Skin epidermis (tissue), 12 donors: Measurements from ENCODE around the gene AGPAT3.

Experiments
- H3K27ac ChIP-seq, 21 experiments: fragments of 200-600 bp; sonication (generic) in 11 of 21; one replicate each; pipeline ENCODE4 v1.5.0; 2020; ENCODE audit warnings: mild to moderate bottlenecking in 3 of 21, inconsistent platforms in 2 of 21, moderate library complexity in 2 of 21
- H3K4me3 ChIP-seq, 7 experiments: fragments of 200-600 bp; sonication (generic) in 2 of 7; one replicate each; pipeline ENCODE4 v1.5.0; 2020; ENCODE audit warnings: inconsistent platforms in 2 of 7, mild to moderate bottlenecking in 2 of 7, moderate library complexity in 1 of 7

Gene AGPAT3

DNA sequence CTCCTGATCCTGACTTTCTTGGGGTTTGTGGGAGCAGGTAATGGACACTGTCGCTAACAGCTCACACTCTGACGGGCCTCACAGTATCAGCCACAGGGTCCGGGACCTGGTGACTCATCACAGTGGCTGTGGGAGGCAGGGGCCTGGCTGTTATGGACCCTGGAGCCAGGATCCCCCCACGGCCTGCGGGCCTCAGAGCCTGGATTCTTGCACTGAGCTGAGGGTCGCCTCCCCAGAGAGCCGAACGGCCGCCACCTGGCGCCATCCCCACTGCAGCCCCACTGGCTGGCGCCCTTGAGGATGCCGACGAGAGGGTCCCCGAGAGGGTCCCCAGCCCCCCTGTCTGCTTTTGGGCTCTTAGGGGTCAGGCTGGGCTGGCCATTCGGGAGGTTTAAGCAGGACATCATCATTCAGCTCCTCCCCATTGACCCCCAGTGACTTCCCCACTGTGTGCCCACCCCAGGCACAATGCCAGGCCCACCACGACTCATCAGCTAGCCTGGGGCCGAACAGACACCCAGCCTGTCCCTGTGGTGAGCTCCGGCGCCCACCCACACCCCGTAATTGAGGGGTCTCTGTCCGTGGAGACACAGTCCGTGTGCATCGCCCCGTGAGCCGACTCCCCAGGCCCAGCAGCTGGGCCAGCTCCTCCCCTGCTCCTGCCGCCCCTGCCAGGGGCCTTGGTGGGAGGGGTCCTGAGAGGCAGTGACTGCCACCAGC lies 116.3 kb downstream of the AGPAT3 start:
- Histone ChIP-seq H3K4me3 (no peak overlapping the region), H3K27ac (no peak overlapping the region)

- Histone ChIP-seq H3K27ac (no peak overlapping the region), H3K4me3 (no peak overlapping the region)
Measured at GRCh38 chr21:43981871-43982210, 116.8 kb downstream of the AGPAT3 start.

DNA sequence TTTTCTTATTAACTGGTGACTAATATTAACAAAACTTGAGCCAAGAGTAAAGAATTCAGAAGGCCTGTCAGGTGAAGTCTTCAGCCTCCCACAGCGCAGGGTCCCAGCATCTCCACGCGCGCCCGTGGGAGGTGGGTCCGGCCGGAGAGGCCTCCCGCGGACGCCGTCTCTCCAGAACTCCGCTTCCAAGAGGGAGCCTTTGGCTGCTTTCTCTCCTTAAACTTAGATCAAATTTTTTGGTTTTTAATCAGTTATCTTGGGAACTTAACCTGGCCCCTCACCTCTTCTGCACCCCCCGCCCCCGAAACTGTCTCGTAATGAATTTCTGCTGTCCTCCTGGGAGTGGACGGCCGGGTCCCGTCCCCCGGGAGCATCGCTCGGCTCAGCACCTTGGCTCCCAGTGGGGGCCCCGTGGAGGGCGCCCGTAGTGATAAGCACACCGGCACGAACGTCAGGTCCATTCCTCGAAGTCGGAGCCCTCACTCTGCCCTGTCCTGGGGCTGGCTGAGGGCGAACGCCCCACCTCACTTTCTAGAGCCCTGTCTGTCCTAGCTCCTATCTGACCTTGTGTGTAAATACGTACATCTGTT lies 117.6 kb downstream of the AGPAT3 start:
- no peak overlapping the region for H3K4me3 ChIP-seq
- H3K27ac ChIP-seq: no peak overlapping the region

DNA sequence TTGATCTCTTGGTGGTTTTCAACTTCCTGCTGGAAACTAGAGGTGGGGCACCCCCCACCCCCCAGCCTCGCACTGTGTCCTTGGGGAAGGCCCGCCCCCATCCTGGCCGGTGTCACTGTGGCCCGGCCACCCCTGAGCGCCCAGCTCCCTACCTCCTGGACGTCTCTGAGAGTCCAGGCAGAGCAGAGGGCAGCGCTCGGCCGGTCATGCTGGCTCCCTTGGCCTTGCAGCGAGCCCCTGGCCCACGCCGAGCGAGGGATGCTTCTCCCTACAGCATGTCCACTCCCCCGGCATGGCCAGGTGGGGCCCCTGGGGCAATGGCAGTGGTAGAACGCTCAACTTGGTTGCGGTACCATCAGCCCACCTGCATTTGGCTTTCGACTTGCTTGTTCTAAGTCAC lies 118.4 kb downstream of the AGPAT3 start:
- no peak overlapping the region for H3K4me3 ChIP-seq
- no peak overlapping the region for H3K27ac ChIP-seq

GRCh38 chr21:43983860-43984420 lies 118.9 kb downstream of the AGPAT3 start:
- no peak overlapping the region for H3K4me3 ChIP-seq

GRCh38 chr21:43984905-43985689 lies 120.1 kb downstream of the AGPAT3 start:
- Histone ChIP-seq H3K4me3 (no peak overlapping the region), H3K27ac (no peak overlapping the region)

More at GRCh38 chr21:43983860-43984420, 118.9 kb downstream of the AGPAT3 start:
- no peak overlapping the region for H3K27ac ChIP-seq

DNA sequence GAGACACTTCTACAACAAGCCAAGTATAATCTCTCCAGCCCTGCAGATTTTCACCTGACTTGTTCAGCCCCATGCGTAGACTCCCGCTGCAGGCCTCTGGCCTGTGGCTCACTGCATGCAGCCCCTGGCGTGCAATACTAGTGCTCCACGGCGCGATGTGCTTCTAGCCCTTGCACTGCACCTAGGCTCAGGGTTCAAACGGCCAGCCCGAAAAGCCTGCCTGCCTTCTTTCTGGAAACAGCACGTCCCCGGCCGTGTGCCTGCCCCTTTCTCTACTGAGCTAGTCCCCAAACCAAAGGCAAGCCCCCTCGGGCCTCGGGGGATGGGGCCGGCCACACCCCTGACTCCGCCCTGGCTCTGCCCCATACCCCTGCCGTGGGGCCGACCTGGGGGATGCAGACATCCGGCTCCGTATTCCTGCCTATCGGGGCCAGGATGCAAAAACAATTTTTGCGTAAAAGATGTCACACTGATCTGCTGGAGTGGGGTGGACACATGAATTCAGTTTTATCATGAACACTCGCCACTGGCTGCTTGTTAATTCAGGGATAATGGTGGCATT lies 120.7 kb downstream of the AGPAT3 start:
- no peak overlapping the region for H3K4me3 ChIP-seq
- H3K27ac ChIP-seq: no peak overlapping the region

DNA sequence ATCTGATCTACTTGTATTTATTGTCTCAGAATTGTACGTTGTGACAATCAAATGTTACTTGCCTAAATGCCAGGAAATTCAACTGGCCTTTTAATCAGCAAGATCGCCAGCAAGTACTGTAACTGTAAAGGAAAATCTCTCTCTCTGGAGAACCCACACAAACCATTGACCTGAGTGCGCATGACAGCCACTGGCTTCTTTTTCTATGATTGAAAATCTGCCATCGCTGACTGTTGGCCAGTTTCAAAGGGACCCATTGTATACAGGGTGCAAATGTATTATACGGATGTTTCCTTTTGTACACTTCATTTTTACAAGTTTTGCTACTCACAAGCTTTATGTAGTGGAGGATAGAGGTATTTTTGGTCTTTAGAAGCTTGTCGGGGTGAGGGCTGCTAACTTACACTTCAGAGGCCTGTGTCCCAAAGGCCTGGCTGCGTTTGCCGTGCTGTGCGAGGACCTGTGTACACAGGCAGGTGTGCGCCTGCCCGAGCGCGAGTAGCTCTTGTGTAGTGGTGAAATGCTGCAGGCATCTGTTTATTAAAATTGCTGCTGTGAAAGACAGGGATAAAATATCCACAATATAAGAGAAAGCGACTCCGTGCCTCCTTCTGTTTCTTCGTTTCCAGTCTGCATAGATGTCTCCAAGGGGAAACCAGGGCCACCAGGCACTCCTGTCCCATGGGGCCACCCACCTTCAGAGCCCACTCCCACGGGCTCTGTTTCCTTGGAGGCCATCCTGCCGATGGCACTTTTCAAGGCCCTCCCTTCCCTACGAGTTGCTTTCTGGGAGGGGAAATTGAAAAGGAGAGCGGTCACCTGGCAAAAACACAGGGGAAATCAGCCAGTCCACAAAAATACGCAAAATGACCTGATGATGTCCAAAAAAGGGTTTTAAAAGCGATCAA lies 121.8 kb downstream of the AGPAT3 start:
- Histone ChIP-seq H3K27ac (peak overlapping the region in 4 of 21 experiments; percentile 2 to 42 (median 8)), H3K4me3 (no peak overlapping the region)

- peak overlapping the region in 1 of 21 experiments; percentile 8 for H3K27ac ChIP-seq
- H3K4me3 ChIP-seq: no peak overlapping the region
Measured at GRCh38 chr21:43987509-43987908, 122.5 kb downstream of the AGPAT3 start.

DNA sequence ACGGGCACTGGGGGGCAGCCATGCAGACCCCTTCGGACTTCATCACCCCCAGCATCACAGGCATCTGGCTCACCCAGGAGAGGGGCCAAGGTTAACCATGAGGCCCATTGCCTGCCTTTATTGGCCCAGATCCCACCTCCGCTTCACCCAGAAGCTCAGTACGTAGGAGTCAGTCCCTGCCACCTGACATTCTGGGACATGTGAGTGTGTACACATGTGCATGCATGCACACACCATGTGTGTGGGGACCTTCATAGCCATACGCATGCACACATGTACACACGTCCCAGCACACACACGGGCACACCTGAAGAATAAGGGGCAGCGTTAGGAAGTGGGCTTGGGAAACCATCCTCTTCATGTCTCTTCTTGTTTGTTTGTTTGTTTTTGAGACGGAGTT lies 123.0 kb downstream of the AGPAT3 start:
- H3K4me3 ChIP-seq: no peak overlapping the region
- H3K27ac ChIP-seq: no peak overlapping the region

DNA sequence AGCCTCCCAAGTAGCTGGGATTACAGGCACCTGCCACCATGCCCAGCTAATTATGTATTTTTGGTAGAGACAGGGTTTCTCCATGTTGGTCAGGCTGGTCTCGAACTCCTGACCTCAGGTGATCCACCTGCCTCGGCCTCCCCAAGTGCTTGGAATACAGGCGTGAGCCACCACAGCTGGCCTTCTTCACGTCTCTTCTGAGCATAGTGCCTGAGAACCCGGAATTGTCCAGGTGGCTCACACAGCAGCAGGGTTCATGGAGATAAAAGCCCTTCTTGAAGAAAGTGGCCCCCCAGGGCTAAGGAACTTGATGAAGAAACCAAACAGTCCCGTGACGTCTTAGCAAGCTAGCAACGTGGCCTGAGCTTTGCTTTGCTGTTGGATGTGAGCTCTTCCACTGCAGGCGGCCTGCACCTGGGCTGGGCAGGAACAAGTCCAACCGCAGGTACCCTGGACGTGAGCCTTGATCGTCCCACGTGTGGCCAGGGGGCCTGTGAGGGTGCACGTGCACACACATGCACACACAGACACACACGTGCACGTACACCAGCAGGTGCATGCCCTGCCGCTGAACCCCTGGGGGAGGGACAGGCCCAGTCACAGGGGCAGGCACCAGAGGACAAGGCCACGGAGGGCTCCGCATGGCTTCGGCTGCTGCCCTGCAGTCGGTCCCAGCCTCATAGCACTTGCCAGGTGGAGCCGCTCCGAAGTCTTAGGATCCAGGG lies 123.6 kb downstream of the AGPAT3 start:
- H3K27ac ChIP-seq: no peak overlapping the region
- no peak overlapping the region for H3K4me3 ChIP-seq

GRCh38 chr21:43989401-43989800 lies 124.4 kb downstream of the AGPAT3 start:
- H3K27ac ChIP-seq: no peak overlapping the region
- H3K4me3 ChIP-seq: no peak overlapping the region

DNA sequence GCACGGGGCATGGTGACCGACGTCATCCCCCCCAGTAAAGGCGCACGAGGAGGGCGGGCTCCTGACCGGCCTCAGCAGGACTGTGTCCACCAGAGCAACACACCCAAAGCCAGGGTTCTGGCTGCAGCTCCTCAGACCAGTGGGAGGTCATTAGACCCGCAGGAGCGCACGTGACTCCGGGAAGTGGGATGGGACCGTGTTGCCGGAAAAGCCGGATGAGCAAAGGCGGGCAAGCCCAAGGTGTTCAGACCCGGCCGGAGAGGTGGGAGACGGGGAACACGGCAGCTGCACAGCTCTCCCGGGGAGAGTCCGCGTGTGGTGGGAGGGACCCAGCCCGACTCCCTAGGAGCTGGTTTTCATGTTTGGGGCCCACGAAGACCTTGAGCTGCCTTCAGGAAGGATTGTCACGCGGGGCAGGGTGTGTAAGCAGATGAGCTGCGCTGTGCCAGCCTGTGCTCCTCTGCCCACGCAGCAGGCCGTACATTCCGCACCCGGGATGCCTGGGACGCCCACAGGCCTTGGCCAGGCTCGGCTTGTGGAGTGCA lies 126.5 kb downstream of the AGPAT3 start:
- Histone ChIP-seq H3K4me3 (peak overlapping the region in 1 of 7 experiments; percentile 9), H3K27ac (no peak overlapping the region)

DNA sequence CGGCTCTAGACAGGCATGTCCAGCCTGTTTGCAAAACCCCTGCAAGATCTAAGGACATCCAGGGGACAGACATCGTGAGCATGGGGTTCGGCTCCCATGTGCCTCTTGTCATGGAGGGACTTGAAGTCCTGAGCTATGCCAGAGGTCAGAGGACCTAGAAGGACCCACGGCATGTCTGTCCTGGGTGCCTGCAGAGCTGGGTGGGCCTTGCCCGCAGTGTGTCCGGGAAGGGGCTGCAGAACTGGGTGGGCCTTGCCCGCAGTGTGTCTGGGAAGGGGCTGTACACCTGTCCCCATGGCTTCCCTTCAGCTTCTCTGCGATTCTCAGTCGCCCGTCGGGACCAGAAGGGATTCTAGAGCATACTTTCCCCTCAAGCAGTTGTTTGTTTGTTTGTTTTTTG lies 127.1 kb downstream of the AGPAT3 start:
- Histone ChIP-seq H3K27ac (no peak overlapping the region), H3K4me3 (no peak overlapping the region)

- no peak overlapping the region for H3K27ac ChIP-seq
- no peak overlapping the region for H3K4me3 ChIP-seq
Measured at GRCh38 chr21:43993420-43993934, 128.5 kb downstream of the AGPAT3 start.

GRCh38 chr21:43994085-43994484 lies 129.1 kb downstream of the AGPAT3 start:
- no peak overlapping the region for H3K4me3 ChIP-seq
- no peak overlapping the region for H3K27ac ChIP-seq

- no peak overlapping the region for H3K27ac ChIP-seq
Measured at GRCh38 chr21:43994646-43995045, 129.6 kb downstream of the AGPAT3 start.

DNA sequence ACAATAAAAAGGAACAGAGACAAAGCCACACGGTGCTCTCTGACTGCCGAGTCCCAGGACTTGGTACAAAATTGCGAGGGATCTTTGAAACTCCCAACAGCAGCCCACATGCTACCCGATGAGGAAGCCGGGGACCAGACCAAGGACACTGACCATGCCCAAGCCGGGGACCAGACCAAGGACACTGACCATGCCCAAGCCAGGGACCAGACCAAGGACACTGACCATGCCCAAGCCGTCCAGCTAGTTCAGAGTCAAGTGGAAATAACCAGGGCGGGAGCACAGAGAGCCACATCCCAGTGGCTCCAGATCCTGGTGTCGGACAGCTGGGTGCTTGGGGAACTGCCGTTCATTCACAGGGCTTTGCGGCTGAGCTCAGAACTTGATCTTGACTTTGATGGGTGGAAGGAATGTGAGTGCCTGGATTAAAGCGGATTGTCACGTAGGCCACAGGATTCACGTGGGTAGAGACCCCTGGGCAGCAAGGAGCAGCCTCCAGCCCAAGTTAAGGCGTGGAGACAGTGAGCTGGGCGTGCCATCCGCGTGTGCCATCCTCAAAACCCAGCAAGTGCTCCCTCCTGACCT lies 130.6 kb downstream of the AGPAT3 start:
- no peak overlapping the region for H3K27ac ChIP-seq
- no peak overlapping the region for H3K4me3 ChIP-seq

More at GRCh38 chr21:43994646-43995045, 129.6 kb downstream of the AGPAT3 start:
- H3K4me3 ChIP-seq: no peak overlapping the region
